ENCODE results near the gene PARD3. TPM values are rescaled to one million over a fixed set of nuclear protein-coding genes. Genes with fewer than 3 reads are reported as not detected.

Gene PARD3
- total RNA-seq, 4 donors from 2014 or later: 115 to 226 (median 141) TPM

- no peaks in the 10 kb centered on the region for H3K27me3 ChIP-seq
- H3K4me3 ChIP-seq: no peak overlapping the region
- H3K36me3 ChIP-seq: no peaks in the 10 kb centered on the region
- DNase-seq (ENCODE audit: low spot score in 2 of 2): no peak
- TF ChIP-seq EP300 (IDR thresholded peaks at IDR 0.05): no peak
- TF ChIP-seq POLR2AphosphoS5 (IDR thresholded peaks at IDR 0.05): no peak
- no peak for TF ChIP-seq CTCF (IDR thresholded peaks at IDR 0.05)
- no peak for TF ChIP-seq POLR2A (IDR thresholded peaks at IDR 0.05)
- WGBS: 52% methylated on average over 3 of the region's 3 CpGs
- H3K27ac ChIP-seq: no peak overlapping the region
- H3K4me1 ChIP-seq: peaks cover 6% of the 10 kb centered on the region
- H3K9me3 ChIP-seq: no peaks in the 10 kb centered on the region
Observed at GRCh38 chr10:34299105-34299611, 515.9 kb downstream of the PARD3 start.

GRCh38 chr10:34298346-34298818 lies 516.7 kb downstream of the PARD3 start:
- Histone ChIP-seq H3K27ac (no peak overlapping the region), H3K36me3 (no peaks in the 10 kb centered on the region), H3K4me1 (peaks cover 6% of the 10 kb centered on the region), H3K9me3 (no peaks in the 10 kb centered on the region), H3K27me3 (no peaks in the 10 kb centered on the region), H3K4me3 (no peak overlapping the region)
- WGBS: 93% methylated on average over 16 of the region's 16 CpGs
- no peak for TF ChIP-seq EP300 (IDR thresholded peaks at IDR 0.05)
- TF ChIP-seq POLR2AphosphoS5 (IDR thresholded peaks at IDR 0.05): no peak
- no peak for TF ChIP-seq POLR2A (IDR thresholded peaks at IDR 0.05)
- no peak for TF ChIP-seq CTCF (IDR thresholded peaks at IDR 0.05)
- DNase-seq (ENCODE audit: low spot score in 2 of 2): no peak

- TF ChIP-seq EP300 (IDR thresholded peaks at IDR 0.05) (no peak), CTCF (IDR thresholded peaks at IDR 0.05) (no peak), POLR2A (IDR thresholded peaks at IDR 0.05) (no peak), POLR2AphosphoS5 (IDR thresholded peaks at IDR 0.05) (no peak)
- no peaks in the 10 kb centered on the region for H3K27me3 ChIP-seq
- DNase-seq (ENCODE audit: low spot score in 2 of 2): no peak
- no peaks in the 10 kb centered on the region for H3K9me3 ChIP-seq
- peaks cover 6% of the 10 kb centered on the region for H3K4me1 ChIP-seq
- WGBS: 87% methylated on average over 6 of the region's 6 CpGs
- H3K4me3 ChIP-seq: no peak overlapping the region
- H3K27ac ChIP-seq: no peak overlapping the region
- H3K36me3 ChIP-seq: no peaks in the 10 kb centered on the region
Observed at GRCh38 chr10:34297541-34298345, 517.4 kb downstream of the PARD3 start.

- Histone ChIP-seq H3K9me3 (no peaks in the 10 kb centered on the region), H3K27me3 (no peaks in the 10 kb centered on the region), H3K4me3 (no peak overlapping the region), H3K4me1 (peaks cover 6% of the 10 kb centered on the region), H3K27ac (no peak overlapping the region), H3K36me3 (no peaks in the 10 kb centered on the region)
- 85% methylated on average over 6 of the region's 6 CpGs for WGBS
- no peak for DNase-seq (ENCODE audit: low spot score in 2 of 2)
- TF ChIP-seq POLR2AphosphoS5 (IDR thresholded peaks at IDR 0.05): no peak
- TF ChIP-seq POLR2A (IDR thresholded peaks at IDR 0.05): no peak
- no peak for TF ChIP-seq EP300 (IDR thresholded peaks at IDR 0.05)
Observed at GRCh38 chr10:34295142-34295548, 520.0 kb downstream of the PARD3 start.

GRCh38 chr10:34294137-34294536 lies 521.0 kb downstream of the PARD3 start:
- DNase-seq (ENCODE audit: low spot score in 2 of 2): no peak
- 87% methylated on average over 5 of the region's 5 CpGs for WGBS
- H3K36me3 ChIP-seq: no peaks in the 10 kb centered on the region

More at GRCh38 chr10:34294137-34294536, 521.0 kb downstream of the PARD3 start:
- TF ChIP-seq EP300 (IDR thresholded peaks at IDR 0.05) (no peak), CTCF (IDR thresholded peaks at IDR 0.05) (no peak)
- H3K4me3 ChIP-seq: no peak overlapping the region
- H3K9me3 ChIP-seq: no peaks in the 10 kb centered on the region
- peaks cover 6% of the 10 kb centered on the region for H3K4me1 ChIP-seq
- no peaks in the 10 kb centered on the region for H3K27me3 ChIP-seq
- H3K27ac ChIP-seq: no peak overlapping the region
